HEK293 (cell line): ENCODE measurements around the gene RAD50.

ENCODE experiments used
- CTCF ChIA-PET: fragments of 350-600 bp; formaldehyde crosslinking; extraction: SDS; loops from one replicate; lab custom pipeline; 2021; ENCODE audit warnings: antibody characterized with exemption; lab: Yijun Ruan, JAX
- POLR2A ChIA-PET: fragments of 300-600 bp; formaldehyde crosslinking; extraction: SDS; loops from one replicate; lab custom pipeline; 2020; ENCODE audit warnings: antibody characterized with exemption, inconsistent platforms; lab: Yijun Ruan, JAX
- H3K27ac ChIP-seq: fragments of 200-500 bp; sonication (Bioruptor generic); 2 replicates; pipeline ENCODE4 v1.5.1; 2014; ENCODE audit warnings: low read depth, low read length, control low read depth, inconsistent platforms; ENCODE audit errors: extremely low read depth
- H3K36me3 ChIP-seq, 2 experiments: fragments of 200-500 bp in 1 of 2; sonication (Bioruptor generic) in 1 of 2; 1 replicate in 1 of 2; 2 replicates in 1 of 2; pipeline ENCODE4 v1.5.1; 2014 to 2017; ENCODE audit warnings: inconsistent platforms in 2 of 2, low read length in 2 of 2; ENCODE audit not compliant: control insufficient read depth in 2 of 2, insufficient read depth in 1 of 2
- H3K4me1 ChIP-seq: fragments of 200-500 bp; sonication (Bioruptor generic); 2 replicates; pipeline ENCODE4 v1.5.1; 2014; ENCODE audit warnings: mild to moderate bottlenecking, low read length, inconsistent platforms; ENCODE audit not compliant: control insufficient read depth, insufficient read depth
- H3K4me3 ChIP-seq: 2 replicates; pipeline ENCODE4 v1.5.1; 2011; ENCODE audit warnings: low read depth, mild to moderate bottlenecking, control low read depth, low read length, moderate library complexity
- H3K9me3 ChIP-seq: fragments of 200-500 bp; sonication (Bioruptor generic); 2 replicates; pipeline ENCODE4 v1.5.1; 2014; ENCODE audit warnings: low read depth, low read length, inconsistent platforms; ENCODE audit not compliant: control insufficient read depth, insufficient read depth
- ZBTB6 ChIP-seq: fragments of 450-650 bp; formaldehyde crosslinking; IDR thresholded peaks from 2 replicates; pipeline ENCODE4 v1.5.1; 2017; ENCODE audit warnings: missing biosample characterization, missing genetic modification characterization
- ZFP3 ChIP-seq: fragments of 450-650 bp; formaldehyde crosslinking; IDR thresholded peaks from 2 replicates; pipeline ENCODE4 v1.5.1; 2016; ENCODE audit warnings: low read depth, missing biosample characterization, missing genetic modification characterization
- ZNF121 ChIP-seq: fragments of 450-650 bp; formaldehyde crosslinking; IDR thresholded peaks from 2 replicates; pipeline ENCODE4 v1.5.1; 2016; ENCODE audit warnings: missing biosample characterization, missing genetic modification characterization
- ZNF132 ChIP-seq: fragments of 450-650 bp; formaldehyde crosslinking; IDR thresholded peaks from 2 replicates; pipeline ENCODE4 v1.5.1; 2017; ENCODE audit warnings: missing biosample characterization, missing genetic modification characterization, borderline replicate concordance
- ZNF146 ChIP-seq: fragments of 450-650 bp; formaldehyde crosslinking; IDR thresholded peaks from 2 replicates; pipeline ENCODE4 v1.5.1; 2016; ENCODE audit warnings: missing biosample characterization, missing genetic modification characterization
- ZNF16 ChIP-seq: fragments of 450-650 bp; formaldehyde crosslinking; IDR thresholded peaks from 2 replicates; pipeline ENCODE4 v1.5.1; 2016; ENCODE audit warnings: low read depth, missing biosample characterization, missing genetic modification characterization
- ZNF2 ChIP-seq: fragments of 450-650 bp; formaldehyde crosslinking; IDR thresholded peaks from 2 replicates; pipeline ENCODE4 v1.5.1; 2016; ENCODE audit warnings: missing biosample characterization, missing genetic modification characterization
- ZNF202 ChIP-seq: fragments of 450-650 bp; formaldehyde crosslinking; IDR thresholded peaks from 2 replicates; pipeline ENCODE4 v1.5.1; 2016; ENCODE audit warnings: missing biosample characterization, missing genetic modification characterization, borderline replicate concordance
- ZNF280C ChIP-seq: fragments of 450-650 bp; formaldehyde crosslinking; IDR thresholded peaks from 2 replicates; pipeline ENCODE4 v1.5.1; 2016; ENCODE audit warnings: missing biosample characterization, missing genetic modification characterization
- ZNF280D ChIP-seq: fragments of 450-650 bp; formaldehyde crosslinking; IDR thresholded peaks from 2 replicates; pipeline ENCODE4 v1.5.1; 2016; ENCODE audit warnings: missing biosample characterization, missing genetic modification characterization
- ZNF324 ChIP-seq: fragments of 450-650 bp; formaldehyde crosslinking; IDR thresholded peaks from 2 replicates; pipeline ENCODE4 v1.5.1; 2016; ENCODE audit warnings: missing biosample characterization, missing genetic modification characterization
- ZNF513 ChIP-seq: fragments of 450-650 bp; IDR thresholded peaks from 2 replicates; pipeline ENCODE4 v1.5.1; 2018; ENCODE audit warnings: missing biosample characterization, missing genetic modification characterization
- ZNF560 ChIP-seq: fragments of 450-650 bp; formaldehyde crosslinking; IDR thresholded peaks from 2 replicates; pipeline ENCODE4 v1.5.1; 2017; ENCODE audit warnings: missing biosample characterization, missing genetic modification characterization, borderline replicate concordance
- ZNF561 ChIP-seq: fragments of 450-650 bp; IDR thresholded peaks from 2 replicates; pipeline ENCODE4 v1.5.1; 2018; ENCODE audit warnings: missing biosample characterization, missing genetic modification characterization, borderline replicate concordance
- ZNF580 ChIP-seq: fragments of 450-650 bp; formaldehyde crosslinking; IDR thresholded peaks from 2 replicates; pipeline ENCODE4 v1.5.1; 2016; ENCODE audit warnings: missing biosample characterization, missing genetic modification characterization
- ZNF610 ChIP-seq: fragments of 450-650 bp; formaldehyde crosslinking; IDR thresholded peaks from 2 replicates; pipeline ENCODE4 v1.5.1; 2016; ENCODE audit warnings: missing biosample characterization, missing genetic modification characterization, borderline replicate concordance
- ZNF658 ChIP-seq: fragments of 450-650 bp; formaldehyde crosslinking; IDR thresholded peaks from 2 replicates; pipeline ENCODE4; 2016; ENCODE audit warnings: missing biosample characterization, missing genetic modification characterization
- ZNF677 ChIP-seq: fragments of 450-650 bp; IDR thresholded peaks from 2 replicates; pipeline ENCODE4 v1.5.0; 2018; ENCODE audit warnings: missing biosample characterization, mild to moderate bottlenecking, missing genetic modification characterization, moderate library complexity
- ZNF704 ChIP-seq: fragments of 450-650 bp; formaldehyde crosslinking; IDR thresholded peaks from 2 replicates; pipeline ENCODE4 v1.5.1; 2016; ENCODE audit warnings: missing biosample characterization, missing genetic modification characterization
- ZNF776 ChIP-seq: fragments of 450-650 bp; formaldehyde crosslinking; IDR thresholded peaks from 2 replicates; pipeline ENCODE4 v1.5.0; 2017; ENCODE audit warnings: missing biosample characterization, missing genetic modification characterization, borderline replicate concordance
- ZSCAN16 ChIP-seq: fragments of 450-650 bp; formaldehyde crosslinking; IDR thresholded peaks from 2 replicates; pipeline ENCODE4 v1.5.1; 2016; ENCODE audit warnings: missing biosample characterization, missing genetic modification characterization

The RAD50 gene

GRCh38 chr5:132678735-132679134 lies 122.0 kb downstream of the RAD50 start:
- ChIA-PET CTCF (interaction anchor here (0.6 to 3.2 kb wide), 6 partner anchors 12 to 152 kb away, joined by 3 to 14 read pairs (median 4); no protein-coding TSS in a partner anchor), POLR2A (interaction anchor here (0.6 kb wide), 1 partner anchor 485 kb away, joined by 4 read pairs; no protein-coding TSS in a partner anchor)
- H3K9me3 ChIP-seq = no peaks in the 10 kb centered on the region
- no peak overlapping the region for H3K4me3 ChIP-seq
- TF ChIP-seq ZNF2 (tag by site-specific recombination) (no peak), ZNF677 (tag by site-specific recombination) (no peak), ZNF16 (tag by site-specific recombination) (no peak), ZSCAN16 (tag by site-specific recombination) (no peak), ZNF610 (no peak), ZNF280C (tag by site-specific recombination) (no peak), ZNF202 (tag by site-specific recombination) (no peak), ZNF580 (tag by site-specific recombination) (no peak)
- no peaks in the 10 kb centered on the region for H3K4me1 ChIP-seq
- no peak overlapping the region for H3K27ac ChIP-seq
- no peaks in the 10 kb centered on the region for H3K36me3 ChIP-seq

GRCh38 chr5:132679166-132679565 lies 122.4 kb downstream of the RAD50 start:
- Histone ChIP-seq H3K4me1 (no peaks in the 10 kb centered on the region), H3K9me3 (no peaks in the 10 kb centered on the region), H3K36me3 (no peaks in the 10 kb centered on the region), H3K27ac (no peak overlapping the region), H3K4me3 (no peak overlapping the region)
- ChIA-PET POLR2A (interaction anchor here (0.6 kb wide), 1 partner anchor 486 kb away, joined by 4 read pairs; no protein-coding TSS in a partner anchor), CTCF (interaction anchor here (0.6 to 3.2 kb wide), 2 partner anchors 153 to 442 kb away, joined by 3 to 14 read pairs; no protein-coding TSS in a partner anchor)
- no peak for TF ChIP-seq ZNF132 (tag by site-specific recombination)
- TF ChIP-seq ZNF146 (tag by site-specific recombination) = no peak
- no peak for TF ChIP-seq ZFP3 (tag by site-specific recombination)
- TF ChIP-seq ZNF658 (tag by site-specific recombination) = no peak

- H3K9me3 ChIP-seq = no peaks in the 10 kb centered on the region
- no peak overlapping the region for H3K27ac ChIP-seq
- CTCF ChIA-PET = interaction anchor here (0.6 to 3.2 kb wide), 2 partner anchors 153 to 443 kb away, joined by 3 to 14 read pairs; no protein-coding TSS in a partner anchor
- H3K4me1 ChIP-seq = no peaks in the 10 kb centered on the region
- no peak overlapping the region for H3K4me3 ChIP-seq
- H3K36me3 ChIP-seq = no peaks in the 10 kb centered on the region
- POLR2A ChIA-PET = no interaction called here
- no peak for TF ChIP-seq ZNF324 (tag by site-specific recombination)
- TF ChIP-seq ZNF561 (tag by site-specific recombination) = no peak
- no peak for TF ChIP-seq ZNF776 (tag by site-specific recombination)
- no peak for TF ChIP-seq ZNF560 (tag by site-specific recombination)
- TF ChIP-seq ZNF280D (tag by site-specific recombination) = no peak
- TF ChIP-seq ZNF513 (tag by site-specific recombination) = no peak
- TF ChIP-seq ZBTB6 (tag by site-specific recombination) = no peak
- TF ChIP-seq ZNF704 (tag by site-specific recombination) = no peak
- TF ChIP-seq ZNF121 = no peak
- TF ChIP-seq, all 188 proteins: peak for 0
These were observed 123.1 kb downstream of the RAD50 start for GRCh38 chr5:132679717-132680380.
